Stimulated activated CD4-positive, alpha-beta T cell treated with anti-CD3 and anti-CD28 coated beads, TNF-alpha, amount 100 ng/mL, for 4 hours (primary cell): ENCODE results near the gene AVEN.
A peak's percentile ranks its signal among the peaks of the same experiment; 100 is the strongest.
"Not testable (repeated sequence)": the region's sequence is repeated elsewhere in the genome, so short reads cannot be mapped to it uniquely, and the experiment has no call there.

Experiments
- DNase-seq, 3 experiments: peaks; one replicate each; pipeline ENCODE4 v3.0.0-alpha.2; 2020; ENCODE audit warnings: low read depth in 3 of 3

The AVEN gene

DNA sequence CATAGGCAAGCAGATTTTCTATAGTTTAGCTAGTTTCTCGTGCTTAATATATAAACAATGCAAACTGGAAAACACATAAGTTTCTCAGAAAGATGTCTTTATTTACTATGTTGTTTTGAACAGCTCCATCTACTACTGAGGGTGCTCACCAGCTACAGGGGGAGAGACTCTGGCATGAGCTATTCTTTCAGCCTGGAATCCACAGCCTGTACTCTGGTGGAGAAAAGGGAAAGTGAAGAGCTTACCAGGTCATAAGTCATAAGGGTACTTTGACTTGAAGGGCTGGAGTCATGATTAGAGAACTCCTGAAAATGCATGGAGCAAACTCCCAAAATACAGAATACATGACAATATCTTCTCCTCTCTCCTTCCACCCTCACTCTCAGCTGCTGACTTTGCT is 4.4 kb upstream of the AVEN start:
- DNase-seq: no peak

DNA sequence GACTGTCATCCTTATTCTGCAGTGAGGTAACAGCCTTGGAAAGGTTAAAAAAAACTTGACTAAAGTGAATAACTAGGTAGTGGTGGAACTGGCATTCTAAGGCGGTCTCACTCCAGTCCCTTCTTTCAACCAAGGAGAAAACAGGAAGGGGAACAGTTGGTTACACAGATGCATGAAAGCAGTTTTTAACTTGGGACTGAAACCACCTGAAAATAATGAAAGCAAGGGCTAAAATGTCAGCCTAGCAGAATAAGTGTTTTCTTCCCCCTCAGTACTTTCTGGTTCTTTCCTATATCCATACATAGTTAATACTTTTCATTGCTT is 748 bp upstream of the AVEN start:
- DNase-seq: no peak

DNA sequence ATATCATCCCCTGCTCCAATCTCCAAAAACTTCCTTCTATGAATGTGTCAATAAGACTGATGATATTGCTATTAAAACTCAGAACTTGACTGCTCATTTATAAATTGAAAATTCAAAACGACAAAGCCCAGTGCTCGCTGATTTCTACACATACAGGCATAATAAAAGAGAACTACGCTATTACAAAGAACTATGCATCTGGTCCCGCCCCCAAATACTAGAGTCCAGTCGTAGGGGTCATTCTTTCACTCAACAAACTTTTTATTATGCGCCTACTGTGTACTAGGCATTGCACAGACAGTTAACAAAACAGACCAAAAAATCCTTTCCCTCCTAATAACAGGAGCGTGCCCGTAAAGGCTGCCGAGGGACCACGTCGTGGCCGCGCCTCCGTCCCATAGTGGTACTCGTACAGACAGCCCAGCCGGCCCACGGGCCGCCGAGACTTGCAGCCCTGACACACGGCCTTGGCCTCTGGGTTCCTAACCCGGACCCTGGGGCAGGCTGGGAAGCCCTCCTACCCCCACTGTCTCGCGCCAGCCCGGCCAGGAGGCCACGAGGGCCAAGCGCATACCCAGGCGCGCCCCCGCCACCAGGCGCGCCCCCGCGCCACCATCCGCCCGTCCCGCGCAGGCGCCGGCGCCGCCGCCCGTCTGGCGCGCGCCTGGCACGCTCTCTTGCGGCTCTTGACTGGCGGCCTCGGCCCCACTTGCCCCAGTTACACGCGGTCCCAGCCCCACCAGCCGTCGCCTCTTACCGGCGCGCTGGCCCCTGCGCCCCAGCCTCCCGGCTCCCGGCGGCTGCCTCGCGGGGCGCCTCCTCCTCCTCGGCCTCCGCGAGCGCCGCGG is 757 bp downstream of the AVEN start:
- peak; percentile 52 to 64 (median 61) for DNase-seq

DNA sequence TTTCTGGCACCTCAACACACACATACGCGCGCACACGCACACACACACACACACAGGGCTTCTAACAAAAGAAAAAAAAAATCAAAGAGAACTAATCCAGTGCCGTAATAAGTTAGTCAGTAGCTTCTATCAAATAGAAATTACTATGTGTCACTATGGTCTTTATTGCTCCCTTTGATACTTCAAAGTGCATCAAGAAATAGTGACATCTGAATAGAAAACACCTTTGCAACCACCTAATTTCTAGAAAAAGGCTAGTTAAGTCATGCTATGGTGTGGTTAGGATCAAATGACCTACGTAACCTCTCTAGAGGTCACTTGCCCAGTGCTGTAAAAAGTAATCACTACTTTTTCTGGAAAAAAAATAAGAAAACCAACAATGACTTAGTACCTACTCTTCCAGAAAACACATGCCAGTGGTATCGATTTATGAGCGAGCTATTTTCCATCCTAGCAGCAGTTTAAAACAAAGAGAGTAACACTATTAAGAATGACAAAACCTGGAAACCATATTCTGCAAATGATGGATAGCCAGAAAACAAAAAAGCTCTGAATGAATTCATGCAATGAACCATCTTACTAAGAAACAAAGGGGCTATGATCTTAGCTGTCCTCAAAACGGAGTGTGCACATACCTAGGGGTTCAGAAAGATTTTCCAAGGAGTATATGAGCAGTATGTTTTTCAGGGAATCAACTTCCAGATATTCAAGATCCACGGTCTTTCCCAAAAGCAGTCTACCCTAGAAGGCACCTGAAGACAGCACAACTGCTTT is 6.8 kb downstream of the AVEN start:
- DNase-seq: no peak

DNA sequence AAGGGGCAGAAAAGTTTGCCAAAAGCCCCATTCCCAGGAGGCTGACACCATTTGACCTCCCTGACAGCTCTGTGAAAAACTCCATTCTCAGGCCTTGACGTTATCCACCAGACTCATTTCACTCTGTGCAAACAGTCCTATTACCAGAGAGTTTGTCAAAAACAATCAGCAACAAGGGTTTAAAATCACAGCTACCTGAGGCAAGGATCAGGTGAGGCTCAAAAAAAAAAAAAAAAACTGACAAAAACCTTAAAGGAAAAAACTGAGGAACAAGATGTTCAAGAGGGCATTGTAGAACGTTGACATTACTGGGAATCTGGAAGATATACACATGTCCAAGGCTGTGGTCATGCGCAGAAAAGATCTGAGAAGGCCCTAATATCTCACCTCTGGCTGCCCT is 11.4 kb downstream of the AVEN start:
- no peak for DNase-seq

DNA sequence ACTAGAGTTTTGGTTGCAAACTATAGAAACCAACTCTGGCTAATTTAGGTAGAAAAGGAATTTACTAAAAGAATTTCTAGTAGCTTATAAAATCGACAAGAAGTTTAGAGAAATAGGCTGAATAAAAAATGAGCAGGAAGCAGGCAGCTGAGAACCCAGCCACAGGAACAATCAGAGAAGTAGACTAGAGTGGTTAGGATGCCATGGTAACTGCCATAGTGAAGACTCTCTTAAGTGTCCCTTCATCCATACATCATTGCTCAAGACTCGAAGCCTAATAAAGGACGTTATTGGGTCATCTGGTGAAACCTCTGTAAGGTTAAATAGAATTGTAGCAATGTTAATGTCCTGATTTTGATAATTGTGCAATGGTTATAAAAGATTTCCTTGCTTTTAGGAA is 13.8 kb downstream of the AVEN start:
- no peak for DNase-seq

DNA sequence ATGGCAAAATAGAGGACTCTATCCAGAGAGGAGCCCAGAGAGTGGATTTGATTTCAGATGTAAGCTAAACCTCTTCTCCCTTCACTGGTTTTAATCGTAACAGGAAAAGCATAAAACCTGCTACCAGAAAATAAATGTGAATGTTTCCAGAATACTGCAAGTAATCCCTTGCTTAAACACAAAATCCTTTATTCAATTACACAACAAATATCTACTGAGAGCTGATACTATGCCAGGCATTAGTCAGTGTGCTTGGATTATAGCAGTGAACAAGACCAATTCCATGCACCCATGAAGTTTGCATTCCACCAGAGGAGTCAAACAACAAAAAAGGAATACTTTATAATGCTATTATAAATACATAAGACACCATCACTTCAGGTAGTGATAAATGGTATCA is 15.1 kb downstream of the AVEN start:
- no peak for DNase-seq

DNA sequence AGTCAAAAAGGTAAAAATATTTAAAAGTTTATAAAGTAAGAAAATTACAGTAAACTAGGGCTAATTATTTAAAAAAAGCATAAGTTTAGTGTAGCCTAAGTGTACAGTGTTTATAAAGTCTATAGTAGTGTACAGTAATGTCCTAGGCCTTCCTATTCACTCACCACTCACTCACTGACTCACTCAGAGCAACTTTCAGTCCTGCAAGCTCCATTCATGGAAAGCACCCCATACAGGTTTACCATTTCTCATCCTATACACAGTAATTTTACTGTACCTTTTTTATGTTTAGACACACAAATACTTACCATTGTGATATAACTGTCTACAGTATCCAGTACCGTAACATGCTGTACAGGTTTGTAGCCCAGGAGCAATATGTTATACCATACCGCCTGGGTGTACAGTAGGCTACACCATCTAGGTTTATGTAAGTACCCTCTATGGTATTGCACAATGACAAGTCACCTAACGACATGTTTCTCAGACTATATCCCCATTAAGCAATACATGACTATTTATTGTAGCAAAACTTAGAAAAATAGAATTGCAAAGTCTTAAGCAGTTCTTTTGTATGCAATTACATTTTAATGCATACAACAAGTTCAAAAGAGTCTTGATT is 19.5 kb downstream of the AVEN start:
- DNase-seq: no peak

DNA sequence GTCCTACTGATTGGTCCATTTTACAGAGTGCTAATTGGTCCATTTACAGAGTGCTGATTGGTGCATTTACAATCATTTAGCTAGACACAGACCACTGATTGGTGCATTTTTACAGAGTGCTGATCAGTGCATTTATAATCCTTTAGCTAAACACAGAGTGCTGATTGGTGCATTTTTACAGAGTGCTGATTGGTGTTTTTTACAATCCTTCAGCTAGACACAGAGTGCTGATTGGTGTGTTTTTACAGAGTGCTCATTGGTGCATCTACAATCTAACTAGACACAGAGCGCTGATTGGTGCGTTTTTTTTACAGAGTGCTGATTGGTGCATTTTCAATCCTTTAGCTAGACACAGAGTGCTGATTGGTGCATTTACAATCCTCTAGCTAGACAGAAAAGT is 20.3 kb downstream of the AVEN start:
- DNase-seq: not testable (repeated sequence)

DNA sequence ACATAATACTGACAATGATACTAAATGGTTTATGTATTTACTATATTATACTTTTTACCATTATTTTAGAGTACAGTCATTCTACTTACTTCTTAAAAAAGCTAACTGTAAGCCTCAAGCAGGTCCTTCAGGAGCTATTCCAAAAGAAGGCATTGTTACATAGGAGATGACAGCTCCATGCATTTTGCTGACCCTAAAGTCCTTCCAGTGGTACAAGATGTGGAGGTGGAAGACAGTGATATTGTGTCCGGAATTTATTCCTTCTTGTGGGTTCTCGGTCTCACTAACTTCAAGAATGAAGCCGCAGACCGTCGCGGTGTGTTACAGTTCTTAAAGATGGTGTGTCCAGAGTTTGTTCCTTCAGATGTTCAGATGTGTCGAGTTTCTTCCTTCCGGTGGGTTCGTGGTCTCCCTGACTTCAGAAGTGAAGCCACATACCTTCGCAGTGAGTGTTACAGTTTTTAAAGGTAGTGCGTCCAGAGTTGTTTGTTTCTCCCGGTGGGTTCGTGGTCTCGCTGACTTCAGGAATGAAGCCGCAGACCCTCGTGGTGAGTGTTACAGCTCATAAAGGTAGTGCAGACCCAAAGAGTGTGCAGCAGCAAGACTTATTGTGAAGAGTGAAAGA is 20.9 kb downstream of the AVEN start:
- no peak for DNase-seq

DNA sequence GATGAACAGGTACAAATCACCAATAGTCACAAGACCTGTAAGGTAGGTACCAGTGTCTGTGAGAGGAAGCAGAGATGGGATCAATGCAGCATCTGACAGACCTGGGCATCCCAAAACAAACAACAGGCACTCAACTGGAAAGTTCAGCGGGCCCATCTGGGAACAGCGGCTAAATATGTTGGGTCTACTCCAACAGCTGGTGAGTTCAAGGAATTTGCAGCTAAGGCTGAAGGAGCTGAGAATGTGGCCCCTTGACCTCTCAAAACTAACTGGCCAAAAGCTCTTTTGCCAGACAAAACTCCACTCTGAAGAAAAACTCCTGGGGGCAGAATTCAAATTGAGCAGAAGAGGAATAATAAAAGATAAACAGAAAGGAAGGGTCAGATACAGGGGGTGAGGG is 24.4 kb downstream of the AVEN start:
- no peak for DNase-seq

DNA sequence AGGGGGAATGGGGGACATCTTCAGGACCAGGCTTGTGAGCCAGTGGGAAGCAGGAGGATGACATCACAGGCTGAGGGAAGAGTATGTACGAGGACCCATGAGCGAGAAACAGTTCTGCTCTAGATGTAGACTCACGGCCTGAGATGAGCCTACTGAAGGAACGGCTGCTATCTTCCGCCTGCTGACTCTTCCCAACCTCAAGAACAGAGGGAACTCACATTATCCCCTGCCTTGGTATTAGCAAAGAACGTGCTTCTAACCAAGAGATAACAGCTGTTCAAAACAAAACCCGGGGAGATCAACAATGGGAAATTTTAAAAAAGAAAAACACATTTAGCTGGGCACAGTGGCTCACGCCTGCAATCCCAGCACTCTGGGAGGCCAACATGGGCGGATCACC is 25.3 kb downstream of the AVEN start:
- DNase-seq: no peak

DNA sequence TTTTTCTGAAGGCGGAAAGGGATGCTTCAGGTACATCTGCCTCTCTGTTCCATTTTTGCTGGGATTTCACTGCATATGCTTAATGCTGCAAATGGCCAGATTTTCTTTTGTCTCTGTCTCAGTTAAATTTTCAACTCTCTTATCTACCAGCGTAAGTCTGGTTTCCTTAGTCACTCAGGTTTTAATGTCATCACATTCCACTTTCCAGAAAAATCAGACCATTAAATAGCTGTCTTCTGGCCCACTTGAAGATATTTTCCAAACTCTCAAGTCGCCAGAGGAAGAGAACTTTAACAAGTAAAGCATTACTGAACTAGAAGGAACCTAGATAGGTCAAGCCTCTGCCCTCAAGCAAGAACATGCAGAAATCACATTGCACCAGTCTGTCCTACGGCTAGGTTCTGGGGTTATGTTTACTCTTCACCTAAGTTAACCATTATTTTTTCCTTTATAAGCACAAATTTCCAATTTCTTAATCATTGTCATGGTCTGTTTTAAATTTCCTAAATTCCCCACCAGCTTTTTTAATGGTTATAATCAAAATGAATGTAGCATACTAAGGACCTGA is 26.5 kb downstream of the AVEN start:
- DNase-seq: no peak

DNA sequence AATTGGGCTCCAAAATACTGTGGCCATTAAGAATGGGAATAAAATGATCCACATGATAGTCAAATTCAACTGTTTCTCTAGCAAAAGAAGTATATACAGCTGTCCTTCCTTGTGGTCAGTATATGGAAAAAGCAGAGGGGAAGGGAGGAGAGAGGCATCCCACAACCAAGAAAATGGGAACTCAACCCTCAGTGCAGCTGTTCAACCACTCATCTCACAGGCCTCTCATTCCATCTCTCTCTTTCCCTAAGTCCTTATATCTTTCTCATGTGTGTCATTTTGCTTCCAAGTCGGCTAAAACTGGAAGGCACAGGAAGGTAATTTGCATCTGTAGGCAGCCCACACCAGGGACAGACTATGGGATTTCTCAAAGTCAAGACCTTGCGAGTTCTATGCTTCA is 27.5 kb downstream of the AVEN start:
- DNase-seq: no peak

DNA sequence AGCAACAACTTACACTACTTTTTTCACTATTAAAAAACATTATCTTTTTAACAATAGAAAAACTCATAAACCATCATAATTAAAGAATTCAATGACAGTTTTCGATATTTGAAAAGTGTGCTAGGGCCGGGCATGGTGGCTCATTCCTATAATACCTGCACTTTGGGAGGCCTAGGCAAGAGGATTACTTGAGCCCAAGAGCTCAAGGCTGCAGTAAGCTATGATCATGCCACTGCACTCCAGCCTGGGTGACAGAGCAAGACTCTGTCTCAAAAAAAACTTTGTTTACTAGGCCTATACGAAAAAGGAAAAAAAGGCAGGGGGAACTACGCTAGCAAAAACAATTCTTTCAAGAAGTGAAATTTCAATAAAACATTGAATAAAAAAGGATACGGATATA is 28.1 kb downstream of the AVEN start:
- DNase-seq: no peak

DNA sequence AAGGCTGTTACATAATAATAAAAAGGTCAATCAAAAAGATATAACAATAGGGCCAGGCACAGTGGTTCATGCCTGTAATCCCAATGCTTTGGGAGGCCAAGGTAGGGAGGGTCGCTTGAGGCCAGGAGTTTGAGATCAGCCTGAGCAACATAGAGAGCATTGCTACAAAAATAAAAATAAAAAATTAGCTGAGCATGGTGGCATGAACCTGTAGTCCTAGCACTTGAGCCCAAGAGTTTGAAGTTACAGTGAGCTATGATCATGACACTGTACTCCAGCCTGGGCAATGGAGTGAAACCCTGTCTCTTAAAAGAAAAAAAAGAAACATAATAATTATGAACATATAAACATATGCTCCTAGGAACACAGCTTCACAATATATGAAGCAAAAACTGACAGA is 29.3 kb downstream of the AVEN start:
- no peak for DNase-seq

DNA sequence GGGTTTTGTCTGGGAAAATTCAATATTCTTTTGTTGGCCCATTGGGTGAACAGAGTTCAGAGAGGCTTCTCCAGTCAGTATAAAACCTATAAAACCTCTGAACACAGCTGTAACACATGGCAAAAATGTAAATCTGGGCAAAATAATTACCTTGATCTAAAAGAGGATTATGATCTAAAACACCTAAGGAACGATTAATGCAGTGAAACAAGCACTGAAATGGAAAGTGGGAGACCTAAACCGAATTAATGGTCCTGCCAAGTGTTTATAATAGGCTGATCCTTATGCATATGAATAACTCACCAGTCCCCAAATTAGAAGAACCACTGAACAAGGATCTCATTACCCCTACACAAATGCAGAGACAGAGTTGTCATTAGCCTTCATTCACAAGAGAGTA is 32.6 kb downstream of the AVEN start:
- DNase-seq: no peak

DNA sequence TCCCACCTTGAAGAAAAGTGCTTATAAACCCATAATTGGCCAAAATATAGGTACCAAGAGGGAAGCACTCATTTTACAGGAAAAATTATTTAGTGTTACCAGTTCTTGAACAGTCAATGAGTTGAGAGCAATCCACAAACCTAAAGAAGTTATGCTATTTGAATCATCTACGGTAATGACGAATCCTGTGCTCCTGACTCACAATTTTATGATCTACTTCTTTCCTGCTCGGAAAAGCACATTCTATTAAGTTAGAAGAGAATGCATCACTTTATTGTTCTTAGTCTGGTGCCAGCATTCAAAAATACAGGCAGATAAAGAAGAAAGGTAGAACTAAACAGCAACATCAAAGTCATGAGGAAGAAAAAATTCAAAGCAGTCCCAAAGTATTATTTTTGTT is 37.5 kb downstream of the AVEN start:
- DNase-seq: no peak

DNA sequence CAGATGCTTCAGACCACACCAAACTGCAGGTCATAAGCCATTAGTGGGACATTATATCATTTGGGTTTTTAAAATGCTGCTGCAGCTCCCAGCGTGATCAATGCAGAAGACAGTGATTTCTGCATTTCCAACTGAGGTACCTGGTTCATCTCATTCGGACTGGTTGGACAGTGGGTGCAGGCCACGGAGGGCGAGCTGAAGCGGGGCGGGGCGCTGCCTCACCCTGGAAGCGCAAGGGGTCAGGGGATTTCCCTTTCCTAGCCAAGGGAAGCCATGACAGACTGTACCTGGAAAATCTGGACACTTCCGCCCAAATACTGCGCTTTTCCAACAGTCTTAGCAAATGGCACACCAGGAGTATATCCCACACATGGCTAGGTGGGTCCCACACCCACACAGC is 43.3 kb downstream of the AVEN start:
- DNase-seq: not testable (repeated sequence)

DNA sequence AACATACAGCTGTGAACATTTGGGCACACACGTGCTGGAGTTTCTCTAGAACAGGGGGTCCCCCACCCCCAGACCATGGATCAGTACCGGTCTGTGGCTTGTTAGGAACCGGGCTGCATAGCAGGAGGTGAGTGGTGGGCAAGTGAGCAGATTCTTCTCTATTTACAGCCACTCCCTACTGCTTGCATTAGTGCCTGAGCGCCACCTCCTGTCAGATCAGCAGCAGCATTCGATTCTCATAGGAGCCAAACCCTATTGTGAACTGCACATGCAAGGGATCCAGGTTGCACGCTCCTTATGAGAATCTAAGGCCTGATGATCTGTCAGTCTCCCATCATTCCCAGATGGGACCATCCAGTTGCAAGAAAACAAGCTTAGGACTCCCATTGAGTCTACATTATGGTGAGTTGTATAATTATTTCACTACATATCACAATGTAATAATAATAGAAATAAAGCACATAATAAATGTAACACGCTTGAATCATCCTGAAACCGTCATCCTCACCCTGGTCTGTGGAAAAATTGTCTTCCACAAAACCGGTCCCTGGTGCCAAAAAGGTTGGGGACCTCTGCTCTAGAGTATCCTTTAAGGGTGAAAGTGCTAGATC is 44.9 kb downstream of the AVEN start:
- DNase-seq: no peak

DNA sequence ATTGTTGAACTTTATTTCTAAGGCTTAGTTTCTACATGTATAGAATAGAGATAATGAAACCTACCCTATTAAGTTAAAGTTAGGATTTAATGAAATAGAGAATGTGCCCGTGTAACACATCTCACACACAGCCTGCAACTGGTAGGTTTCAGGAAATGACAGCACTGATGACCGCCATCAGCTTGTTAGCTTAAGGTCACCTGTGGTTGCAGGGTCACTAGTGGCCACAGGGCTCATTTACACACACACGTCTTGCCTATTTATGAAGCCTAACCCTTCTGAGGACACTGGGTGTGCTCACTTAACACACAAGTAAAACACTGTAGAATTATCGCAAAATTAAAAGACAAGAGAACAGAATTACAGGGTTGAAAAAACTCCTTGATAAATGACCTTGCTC is 50.6 kb downstream of the AVEN start:
- DNase-seq: no peak

DNA sequence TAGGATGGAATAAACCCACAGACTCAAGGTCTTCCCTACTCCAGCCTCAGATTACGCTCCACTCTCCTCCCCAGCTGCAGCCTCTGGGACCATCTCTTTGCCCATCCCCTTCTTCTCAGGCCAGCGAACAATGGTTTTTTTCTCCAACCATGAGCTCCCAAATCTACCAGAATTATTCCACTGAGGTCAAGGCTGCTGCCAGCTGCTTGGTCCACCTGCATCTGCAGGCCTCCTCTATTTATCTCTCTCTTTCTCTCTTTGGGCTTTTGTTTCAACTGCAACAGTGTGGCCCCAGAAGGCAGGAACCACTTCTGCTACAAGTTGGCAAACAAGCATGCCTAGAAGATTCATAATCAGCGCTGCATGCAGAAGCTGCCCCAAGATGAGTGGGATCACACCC is 51.6 kb downstream of the AVEN start:
- no peak for DNase-seq
